ENCODE results near the gene FRMD1. TPM values are rescaled to one million over a fixed set of nuclear protein-coding genes. Genes with fewer than 3 reads are reported as not detected.

FRMD1 gene
- total RNA-seq, 1 donor from 2014 or later: not detected

GRCh38 chr6:168060521-168060931 lies 18.5 kb downstream of the FRMD1 start:
- Histone ChIP-seq H3K4me2 (no peak overlapping the region), H3K36me3 (no peaks in the 10 kb centered on the region), H3K27ac (no peak overlapping the region), H3K4me1 (no peaks in the 10 kb centered on the region), H3K4me3 (no peak overlapping the region), H2AFZ (replicated peaks) (peak overlapping the region; percentile 82), H3K27me3 (no peaks in the 10 kb centered on the region), H3K79me2 (ENCODE audit: low read depth) (no peaks in the 10 kb centered on the region), H3F3A (ENCODE audit: low read depth) (no peaks in the 10 kb centered on the region), H3K9ac (no peak overlapping the region), H4K20me1 (ENCODE audit: low read depth) (no peaks in the 10 kb centered on the region), H3K9me3 (ENCODE audit: low read depth) (no peaks in the 10 kb centered on the region)
- Mint-ChIP-seq H3K36me3 (no peaks in the 10 kb centered on the region), H3K4me1 (peaks cover 5% of the 10 kb centered on the region), H3K4me3 (no peak overlapping the region), H3K27me3 (ENCODE audit: insufficient read depth, low read depth) (peaks cover 10% of the 10 kb centered on the region), H3K9me3 (no peaks in the 10 kb centered on the region), H3K27ac (peak overlapping the region; percentile 76)
- no peak for TF ChIP-seq EZH2phosphoT487 (IDR thresholded peaks at IDR 0.05)
- TF ChIP-seq EZH2 (IDR thresholded peaks at IDR 0.05): no peak
- peak; percentile 80 for TF ChIP-seq CTCF (IDR thresholded peaks at IDR 0.05)
- peak; percentile 79 for DNase-seq (ENCODE audit: low spot score)

GRCh38 chr6:168058691-168059551 lies 20.1 kb downstream of the FRMD1 start:
- Mint-ChIP-seq H3K4me3 (no peak overlapping the region), H3K4me1 (peaks cover 5% of the 10 kb centered on the region), H3K9me3 (no peaks in the 10 kb centered on the region), H3K36me3 (no peaks in the 10 kb centered on the region), H3K27ac (no peak overlapping the region), H3K27me3 (ENCODE audit: insufficient read depth, low read depth) (peaks cover 9% of the 10 kb centered on the region)
- H2AFZ ChIP-seq (replicated peaks): no peak overlapping the region
- H3K27me3 ChIP-seq: no peaks in the 10 kb centered on the region
- no peaks in the 10 kb centered on the region for H3K36me3 ChIP-seq
- TF ChIP-seq EZH2phosphoT487 (IDR thresholded peaks at IDR 0.05): no peak
- TF ChIP-seq CTCF (IDR thresholded peaks at IDR 0.05): peak; percentile 18
- H3K79me2 ChIP-seq (ENCODE audit: low read depth): no peaks in the 10 kb centered on the region
- no peaks in the 10 kb centered on the region for H3K9me3 ChIP-seq (ENCODE audit: low read depth)
- no peak overlapping the region for H3K9ac ChIP-seq
- no peak overlapping the region for H3K4me2 ChIP-seq
- no peaks in the 10 kb centered on the region for H3F3A ChIP-seq (ENCODE audit: low read depth)
- no peak overlapping the region for H3K27ac ChIP-seq
- H3K4me1 ChIP-seq: no peaks in the 10 kb centered on the region
- H4K20me1 ChIP-seq (ENCODE audit: low read depth): no peaks in the 10 kb centered on the region
- no peak overlapping the region for H3K4me3 ChIP-seq
- peak; percentile 27 for DNase-seq (ENCODE audit: low spot score)

- H3K9me3 ChIP-seq (ENCODE audit: low read depth): no peaks in the 10 kb centered on the region
- no peak for DNase-seq (ENCODE audit: low spot score)
- Mint-ChIP-seq H3K4me1 (peaks cover 8% of the 10 kb centered on the region), H3K27me3 (ENCODE audit: insufficient read depth, low read depth) (peaks cover 5% of the 10 kb centered on the region), H3K27ac (no peak overlapping the region), H3K9me3 (no peaks in the 10 kb centered on the region), H3K36me3 (no peaks in the 10 kb centered on the region), H3K4me3 (no peak overlapping the region)
- H3K27ac ChIP-seq: no peak overlapping the region
- no peak for TF ChIP-seq CTCF (IDR thresholded peaks at IDR 0.05)
- no peak for TF ChIP-seq EZH2phosphoT487 (IDR thresholded peaks at IDR 0.05)
- no peak for TF ChIP-seq EZH2 (IDR thresholded peaks at IDR 0.05)
- H3K4me3 ChIP-seq: no peak overlapping the region
- H3K4me2 ChIP-seq: no peak overlapping the region
- H3K27me3 ChIP-seq: no peaks in the 10 kb centered on the region
- H3K36me3 ChIP-seq: no peaks in the 10 kb centered on the region
- H3F3A ChIP-seq (ENCODE audit: low read depth): no peaks in the 10 kb centered on the region
- H3K4me1 ChIP-seq: no peaks in the 10 kb centered on the region
- no peaks in the 10 kb centered on the region for H4K20me1 ChIP-seq (ENCODE audit: low read depth)
- H3K9ac ChIP-seq: no peak overlapping the region
- H3K79me2 ChIP-seq (ENCODE audit: low read depth): no peaks in the 10 kb centered on the region
- no peak overlapping the region for H2AFZ ChIP-seq (replicated peaks)
These were observed 21.2 kb downstream of the FRMD1 start for GRCh38 chr6:168057836-168058235.

All from neural progenitor cell (in vitro differentiated cells).